PC-3 (cell line): ENCODE data around the gene PTGER2.

Experiments
- EZH2 ChIP-seq: fragments of 300-600 bp; sonication (generic); IDR thresholded peaks from one replicate; pipeline ENCODE4 v1.6.1; 2017; ENCODE audit warnings: antibody characterized with exemption, mild to moderate bottlenecking, low read length; ENCODE audit not compliant: unreplicated experiment
- TF ChIP-seq, protein P1 (sequence below): fragments of 300-600 bp; sonication (generic); conservative IDR thresholded peaks from 2 replicates; pipeline ENCODE4 v1.5.1; 2017; ENCODE audit warnings: antibody characterized with exemption, low read depth, mild to moderate bottlenecking, low read length

GRCh38 chr14:52266179-52266578, 47.9 kb upstream of the PTGER2 start:
- TF ChIP-seq, protein P1, sequence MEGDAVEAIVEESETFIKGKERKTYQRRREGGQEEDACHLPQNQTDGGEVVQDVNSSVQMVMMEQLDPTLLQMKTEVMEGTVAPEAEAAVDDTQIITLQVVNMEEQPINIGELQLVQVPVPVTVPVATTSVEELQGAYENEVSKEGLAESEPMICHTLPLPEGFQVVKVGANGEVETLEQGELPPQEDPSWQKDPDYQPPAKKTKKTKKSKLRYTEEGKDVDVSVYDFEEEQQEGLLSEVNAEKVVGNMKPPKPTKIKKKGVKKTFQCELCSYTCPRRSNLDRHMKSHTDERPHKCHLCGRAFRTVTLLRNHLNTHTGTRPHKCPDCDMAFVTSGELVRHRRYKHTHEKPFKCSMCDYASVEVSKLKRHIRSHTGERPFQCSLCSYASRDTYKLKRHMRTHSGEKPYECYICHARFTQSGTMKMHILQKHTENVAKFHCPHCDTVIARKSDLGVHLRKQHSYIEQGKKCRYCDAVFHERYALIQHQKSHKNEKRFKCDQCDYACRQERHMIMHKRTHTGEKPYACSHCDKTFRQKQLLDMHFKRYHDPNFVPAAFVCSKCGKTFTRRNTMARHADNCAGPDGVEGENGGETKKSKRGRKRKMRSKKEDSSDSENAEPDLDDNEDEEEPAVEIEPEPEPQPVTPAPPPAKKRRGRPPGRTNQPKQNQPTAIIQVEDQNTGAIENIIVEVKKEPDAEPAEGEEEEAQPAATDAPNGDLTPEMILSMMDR = no peak
- TF ChIP-seq EZH2 = no peak
